ENCODE results near the gene IGFL4. TPM values are rescaled to one million over a fixed set of nuclear protein-coding genes. Genes with fewer than 3 reads are reported as not detected.

The IGFL4 gene
- total and polyA plus RNA-seq, 9 of the 15 experiments (the other 6 are each of a cell fraction or from before 2014, with no cell fraction given): not detected

DNA sequence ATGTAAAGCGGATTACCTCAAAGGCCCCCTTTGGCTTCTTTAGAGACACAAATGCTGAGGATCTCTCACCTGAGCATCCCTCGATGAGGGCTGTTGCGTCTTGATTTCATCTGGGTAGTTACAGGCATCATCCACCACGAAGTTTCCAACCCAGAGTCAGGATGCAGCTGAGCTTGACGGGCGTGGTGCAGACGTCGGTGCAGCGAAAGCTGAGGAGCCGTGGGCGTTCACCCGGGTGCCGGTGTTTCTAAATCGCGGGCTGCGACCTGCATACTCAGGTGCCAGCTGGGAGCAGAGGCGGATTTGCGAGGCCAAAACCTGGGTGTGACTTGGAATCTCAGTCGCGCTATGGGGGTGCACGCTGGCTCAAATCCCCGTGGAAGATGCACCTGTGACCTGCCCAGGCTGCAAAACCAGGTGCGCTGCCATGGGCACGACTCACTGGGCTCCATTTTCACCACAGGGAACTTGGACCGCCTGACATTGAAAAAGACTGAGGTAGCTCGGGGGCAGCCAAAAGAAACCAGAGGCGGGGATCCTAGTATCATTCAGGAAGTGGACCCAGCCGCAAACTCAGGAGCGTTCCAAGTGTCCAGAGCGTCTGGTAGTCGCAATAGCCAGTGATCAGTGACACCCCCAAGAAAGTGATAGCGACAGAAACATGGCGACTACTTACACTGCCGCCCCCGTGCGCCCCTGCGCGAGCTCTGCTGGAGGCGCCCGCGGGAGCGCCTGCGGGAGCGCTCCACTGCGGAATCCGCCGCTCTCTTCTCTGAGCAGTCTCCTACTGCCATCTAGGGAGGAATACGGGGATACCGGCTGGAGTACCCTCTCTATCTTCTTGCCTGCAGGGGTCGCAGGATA is 36.4 kb upstream of the IGFL4 start (continued):
- TF ChIP-seq MTA1 (IDR thresholded peaks at IDR 0.05; ENCODE audit: borderline replicate concordance) (no peak), PHB (CRISPR knock-in tag; IDR thresholded peaks at IDR 0.05) (no peak), CBX2 (IDR thresholded peaks at IDR 0.05; ENCODE audit: insufficient read depth, low read length, poor library complexity, severe bottlenecking) (no peak), BRF1 (IDR thresholded peaks at IDR 0.05; ENCODE audit: borderline replicate concordance, extremely low read depth, insufficient read length) (no peak), RBM15 (IDR thresholded peaks at IDR 0.05; ENCODE audit: insufficient read depth, low read length) (no peak), EZH2 (IDR thresholded peaks at IDR 0.05; ENCODE audit: borderline replicate concordance, low read depth, low read length) (no peak), NFIC (IDR thresholded peaks at IDR 0.05) (no peak), CHCHD3 (CRISPR knock-in tag; IDR thresholded peaks at IDR 0.05) (no peak), SRF (CRISPR knock-in tag; IDR thresholded peaks at IDR 0.05) (peak in 1 of 2 experiments; percentile 12; a peak in 1 of 4 replicates), NFE2 (IDR thresholded peaks at IDR 0.05; ENCODE audit: low read depth) (no peak), NELFE (IDR thresholded peaks at IDR 0.05; ENCODE audit: insufficient read depth, insufficient read length) (no peak), ZNF140 (CRISPR knock-in tag; IDR thresholded peaks at IDR 0.05) (no peak), ETV5 (CRISPR knock-in tag; IDR thresholded peaks at IDR 0.05; ENCODE audit: low read depth) (peak; percentile 26; the same call in 1 of the 2 replicates), JUND (IDR thresholded peaks at IDR 0.05; ENCODE audit: borderline replicate concordance, low read depth, low read length) (0 out of 2 replicates have a peak, but pooled peaks have one; percentile 28), JUND (tag; IDR thresholded peaks at IDR 0.05; ENCODE audit: borderline replicate concordance, low read depth, low read length) (no peak; the same call in 2 of the 3 replicates), HDAC1 (IDR thresholded peaks at IDR 0.05) (no peak), GTF2F1 (IDR thresholded peaks at IDR 0.05; ENCODE audit: low read depth, low read length) (no peak), ETV1 (tag; conservative IDR thresholded peaks at IDR 0.05; ENCODE audit: low read depth) (no peak), TAF7 (tag; IDR thresholded peaks at IDR 0.05) (no peak), RNF2 (IDR thresholded peaks at IDR 0.05) (no peak)
- TF ChIP-seq, protein P1, sequence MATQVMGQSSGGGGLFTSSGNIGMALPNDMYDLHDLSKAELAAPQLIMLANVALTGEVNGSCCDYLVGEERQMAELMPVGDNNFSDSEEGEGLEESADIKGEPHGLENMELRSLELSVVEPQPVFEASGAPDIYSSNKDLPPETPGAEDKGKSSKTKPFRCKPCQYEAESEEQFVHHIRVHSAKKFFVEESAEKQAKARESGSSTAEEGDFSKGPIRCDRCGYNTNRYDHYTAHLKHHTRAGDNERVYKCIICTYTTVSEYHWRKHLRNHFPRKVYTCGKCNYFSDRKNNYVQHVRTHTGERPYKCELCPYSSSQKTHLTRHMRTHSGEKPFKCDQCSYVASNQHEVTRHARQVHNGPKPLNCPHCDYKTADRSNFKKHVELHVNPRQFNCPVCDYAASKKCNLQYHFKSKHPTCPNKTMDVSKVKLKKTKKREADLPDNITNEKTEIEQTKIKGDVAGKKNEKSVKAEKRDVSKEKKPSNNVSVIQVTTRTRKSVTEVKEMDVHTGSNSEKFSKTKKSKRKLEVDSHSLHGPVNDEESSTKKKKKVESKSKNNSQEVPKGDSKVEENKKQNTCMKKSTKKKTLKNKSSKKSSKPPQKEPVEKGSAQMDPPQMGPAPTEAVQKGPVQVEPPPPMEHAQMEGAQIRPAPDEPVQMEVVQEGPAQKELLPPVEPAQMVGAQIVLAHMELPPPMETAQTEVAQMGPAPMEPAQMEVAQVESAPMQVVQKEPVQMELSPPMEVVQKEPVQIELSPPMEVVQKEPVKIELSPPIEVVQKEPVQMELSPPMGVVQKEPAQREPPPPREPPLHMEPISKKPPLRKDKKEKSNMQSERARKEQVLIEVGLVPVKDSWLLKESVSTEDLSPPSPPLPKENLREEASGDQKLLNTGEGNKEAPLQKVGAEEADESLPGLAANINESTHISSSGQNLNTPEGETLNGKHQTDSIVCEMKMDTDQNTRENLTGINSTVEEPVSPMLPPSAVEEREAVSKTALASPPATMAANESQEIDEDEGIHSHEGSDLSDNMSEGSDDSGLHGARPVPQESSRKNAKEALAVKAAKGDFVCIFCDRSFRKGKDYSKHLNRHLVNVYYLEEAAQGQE (IDR thresholded peaks at IDR 0.05; ENCODE audit: borderline replicate concordance): peak; percentile 90
- TF ChIP-seq, protein P1 (CRISPR knock-in tag; IDR thresholded peaks at IDR 0.05; ENCODE audit: low read depth): no peak
